Liver (tissue), 9 donors: Measurements from ENCODE around the gene DNAAF8. TPM values are rescaled to one million over a fixed set of nuclear protein-coding genes. Genes with fewer than 3 reads are reported as not detected.

ENCODE experiments used
- DNase-seq: peaks from one replicate; pipeline ENCODE4 v3.0.0-alpha.2; 2017; ENCODE audit warnings: low spot score
- H3K27ac ChIP-seq, 2 donors: one replicate each; pipeline ENCODE4 v1.7.0; 2013; ENCODE audit warnings: inconsistent platforms in 2 of 2, low read length in 2 of 2, control low read depth in 1 of 2, low read depth in 1 of 2, mild to moderate bottlenecking in 1 of 2
- H3K27me3 ChIP-seq, 4 donors: one replicate each; pipeline versions ENCODE4 v1.6.1 to v1.7.0; 2013; ENCODE audit warnings: low read length in 3 of 4, inconsistent platforms in 1 of 4, mild to moderate bottlenecking in 1 of 4, moderate library complexity in 1 of 4; ENCODE audit not compliant: control insufficient read depth in 4 of 4, insufficient read depth in 4 of 4
- H3K36me3 ChIP-seq, 4 donors: one replicate each; pipeline versions ENCODE4 v1.6.1 to v1.7.0; 2013; ENCODE audit warnings: low read length in 3 of 4, mild to moderate bottlenecking in 3 of 4, low read depth in 1 of 4, moderate library complexity in 1 of 4; ENCODE audit not compliant: control insufficient read depth in 4 of 4, insufficient read depth in 3 of 4
- H3K4me1 ChIP-seq, 4 donors: one replicate each; pipeline versions ENCODE4 v1.6.1 to v1.7.0; 2013; ENCODE audit warnings: low read length in 3 of 4, mild to moderate bottlenecking in 3 of 4, moderate library complexity in 1 of 4; ENCODE audit not compliant: control insufficient read depth in 4 of 4, insufficient read depth in 4 of 4
- H3K4me3 ChIP-seq, 3 donors: one replicate each; pipeline versions ENCODE4 v1.6.1 to v1.7.0; 2013; ENCODE audit warnings: low read length in 3 of 3, control low read depth in 1 of 3, low read depth in 1 of 3, mild to moderate bottlenecking in 1 of 3
- H3K9ac ChIP-seq, 2 donors: one replicate each; pipeline ENCODE4 v1.7.0; 2013; ENCODE audit warnings: low read length in 2 of 2, mild to moderate bottlenecking in 2 of 2, moderate library complexity in 2 of 2, control low read depth in 1 of 2, low read depth in 1 of 2
- H3K9me3 ChIP-seq, 4 donors: one replicate each; pipeline versions ENCODE4 v1.6.1 to v1.7.0; 2013; ENCODE audit warnings: low read length in 3 of 4; ENCODE audit not compliant: control insufficient read depth in 4 of 4
- ATF3 ChIP-seq: IDR thresholded peaks from 2 replicates; pipeline ENCODE4 v1.6.1; 2016; ENCODE audit warnings: antibody characterized with exemption
- CTCF ChIP-seq: fragments of 150-350 bp; IDR thresholded peaks from 2 replicates; pipeline ENCODE4 v1.5.1; 2017; ENCODE audit warnings: improper control_type of control experiment, low read depth, low read length; ENCODE audit not compliant: missing input control
- FOXA2 ChIP-seq: IDR thresholded peaks from 2 replicates; pipeline ENCODE4 v1.6.1; 2016; ENCODE audit warnings: antibody characterized with exemption
- GABPA ChIP-seq, 2 donors: IDR thresholded peaks in 1 of 2; conservative IDR thresholded peaks in 1 of 2; 2 replicates each; pipeline ENCODE4 v1.6.1; 2016; ENCODE audit warnings: antibody characterized with exemption in 2 of 2, mild to moderate bottlenecking in 1 of 2, moderate library complexity in 1 of 2
- NR2F2 ChIP-seq: IDR thresholded peaks from 2 replicates; pipeline ENCODE4 v1.6.1; 2016; ENCODE audit warnings: antibody characterized with exemption
- RAD21 ChIP-seq, 2 donors: IDR thresholded peaks; 2 replicates each; pipeline ENCODE4 v1.6.1; 2016; ENCODE audit warnings: antibody characterized with exemption in 2 of 2, mild to moderate bottlenecking in 2 of 2
- REST ChIP-seq: IDR thresholded peaks from 2 replicates; pipeline ENCODE4 v1.6.1; 2016; ENCODE audit warnings: antibody characterized with exemption, mild to moderate bottlenecking
- SP1 ChIP-seq: IDR thresholded peaks from 2 replicates; pipeline ENCODE4 v1.6.1; 2018; ENCODE audit warnings: antibody characterized with exemption, mild to moderate bottlenecking
- YY1 ChIP-seq: IDR thresholded peaks from 2 replicates; pipeline ENCODE4 v1.6.1; 2016; ENCODE audit warnings: antibody characterized with exemption, mild to moderate bottlenecking
- WGBS: extraction: QIAGEN DNeasy Blood & Tissue Kit; methylation state at CpG from one replicate; pipeline ENCODE4 v1.1.7; 2013; 5-methylcytosine and 5-hydroxymethylcytosine counted together
- polyA plus RNA-seq, 2 donors: library from polyadenylated mRNA; stranded (reverse) in 1 of 2; unstranded in 1 of 2; fragments of 200-250 nt in 1 of 2; fragments of >200 nt in 1 of 2; fragmentation: Nextera tagmentation in 1 of 2; extraction: Ambion mirVana in 1 of 2; gene quantifications; one replicate each; pipeline versions ENCODE4 v1.2.1 to v1.2.3, GENCODE V29; 2013 to 2015
- total RNA-seq, 2 donors: library from RNA; depleted of rRNA; stranded (reverse); fragments of >200 nt; gene quantifications; one replicate each; pipeline ENCODE4 v1.2.3, GENCODE V29; 2014
- donor health status: healthy.
- donor health status: healthy.
- donor health status: healthy.
- donor health status: healthy.
- donor health status: healthy.

Gene DNAAF8
- total and polyA plus RNA-seq, 4 donors, result 0.33 to 0.75 (median 0.56) TPM

GRCh38 chr16:4748682-4749411 is 14.5 kb downstream of the DNAAF8 start:
- WGBS, result 92% methylated on average over 16 of the region's 16 CpGs
- H3K36me3 ChIP-seq, result peaks cover 12 to 35% (median 16%) of the 10 kb centered on the region in 4 donors
- DNase-seq, result no peak

GRCh38 chr16:4749700-4750257 is 15.4 kb downstream of the DNAAF8 start:
- no peak overlapping the region for H3K4me3 ChIP-seq
- H3K27me3 ChIP-seq, result no peaks in the 10 kb centered on the region
- no peaks in the 10 kb centered on the region for H3K9me3 ChIP-seq
- H3K9ac ChIP-seq, result no peak overlapping the region
- TF ChIP-seq YY1, result no peak
- TF ChIP-seq NR2F2, result no peak
- TF ChIP-seq CTCF, result no peak
- no peak for TF ChIP-seq FOXA2
- no peak for TF ChIP-seq REST
- TF ChIP-seq SP1, result no peak
- TF ChIP-seq ATF3, result no peak
- H3K36me3 ChIP-seq, result peaks cover 12 to 40% (median 18%) of the 10 kb centered on the region in 4 donors
- H3K27ac ChIP-seq, result no peak overlapping the region
- no peaks in the 10 kb centered on the region for H3K4me1 ChIP-seq
- no peak for DNase-seq
- WGBS, result 94% methylated on average over 10 of the region's 10 CpGs

More at GRCh38 chr16:4748682-4749411, 14.5 kb downstream of the DNAAF8 start:
- TF ChIP-seq GABPA (IDR thresholded peaks at IDR 0.05 in 1 of 2, conservative IDR thresholded peaks at IDR 0.05 in 1 of 2) (no peak), CTCF (no peak), NR2F2 (no peak), RAD21 (IDR thresholded peaks at IDR 0.05) (no peak)
- no peak overlapping the region for H3K27ac ChIP-seq
- H3K4me3 ChIP-seq, result no peak overlapping the region
- no peaks in the 10 kb centered on the region for H3K9me3 ChIP-seq
- no peaks in the 10 kb centered on the region for H3K27me3 ChIP-seq
- no peaks in the 10 kb centered on the region for H3K4me1 ChIP-seq
- no peak overlapping the region for H3K9ac ChIP-seq
